GM12875 (cell line): ENCODE measurements around the gene MLIP.
"Not testable (repeated sequence)": the region's sequence is repeated elsewhere in the genome, so short reads cannot be mapped to it uniquely, and the experiment has no call there.

ENCODE experiments used
- H3K4me3 ChIP-seq: one replicate; pipeline ENCODE4 v1.5.1; 2011; ENCODE audit warnings: low read depth, low read length, control low read depth
- CTCF ChIP-seq: IDR thresholded peaks from 2 replicates; pipeline ENCODE4 v1.5.1; 2011; ENCODE audit warnings: low read depth, mild to moderate bottlenecking, control low read depth, inconsistent platforms, low read length, moderate library complexity, borderline replicate concordance; ENCODE audit not compliant: insufficient read depth

Gene MLIP

GRCh38 chr6:54206510-54206909, 95.3 kb downstream of the MLIP start:
- TF ChIP-seq CTCF: no peak
- H3K4me3 ChIP-seq: no peak overlapping the region

DNA sequence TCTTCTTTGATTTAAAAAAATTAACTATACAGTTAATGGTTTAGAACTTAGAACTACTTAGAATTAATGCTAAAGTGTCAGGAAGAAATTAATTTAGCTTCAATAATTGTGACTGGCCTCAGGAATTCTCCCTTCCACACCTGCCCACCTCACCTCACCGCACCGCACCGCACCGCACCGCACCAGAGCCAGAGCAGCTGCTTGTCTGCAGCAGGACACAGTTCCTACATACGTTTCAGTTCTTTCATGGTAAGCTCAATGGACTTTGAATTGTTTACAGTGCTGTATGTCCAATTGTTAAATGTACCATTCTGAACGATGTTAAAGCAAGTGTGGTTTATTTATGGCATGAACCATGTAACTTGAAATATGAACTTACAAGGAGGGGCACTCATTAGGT, 98.7 kb downstream of the MLIP start:
- not testable (repeated sequence) for H3K4me3 ChIP-seq

DNA sequence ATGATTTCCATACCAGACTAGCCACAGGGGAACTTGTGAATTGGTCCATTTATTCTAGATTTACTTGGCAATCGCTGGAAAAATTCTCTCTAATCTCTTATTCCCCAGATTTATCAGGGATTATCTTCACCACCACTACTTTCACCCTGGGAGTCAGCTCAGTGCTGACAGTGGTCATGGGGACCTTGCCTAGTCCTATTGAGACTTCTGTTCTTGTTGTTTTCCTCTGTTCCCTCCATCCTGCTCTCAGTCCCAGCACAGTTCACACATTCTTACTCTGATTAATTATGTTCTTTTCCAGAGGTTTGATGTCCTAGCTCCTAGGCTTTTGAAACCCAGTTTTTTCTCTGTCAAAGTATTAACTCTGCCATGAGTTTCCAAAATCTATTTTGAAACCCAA, 103.0 kb downstream of the MLIP start:
- TF ChIP-seq CTCF: no peak

DNA sequence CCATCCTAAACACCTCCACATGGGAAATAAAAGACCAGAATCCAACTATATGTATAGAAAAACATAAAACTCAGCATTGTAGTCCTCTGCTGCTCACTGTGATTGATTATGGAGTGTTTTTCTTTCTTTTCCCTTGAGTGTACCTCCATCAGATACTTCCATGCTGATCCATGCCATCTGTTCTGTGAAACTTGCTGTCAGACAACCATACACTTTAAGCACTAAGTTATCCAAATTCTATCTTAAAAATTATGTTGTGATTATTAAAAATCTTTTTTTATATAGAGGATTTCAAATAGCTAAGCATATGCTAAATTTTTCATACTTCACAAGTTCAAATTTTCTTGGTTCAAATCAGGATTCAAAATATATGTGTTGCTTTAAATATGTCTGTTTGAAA, 105.1 kb downstream of the MLIP start:
- no peak for TF ChIP-seq CTCF
- no peak overlapping the region for H3K4me3 ChIP-seq

More for the DNA sequence above, 103.0 kb downstream of the MLIP start:
- no peak overlapping the region for H3K4me3 ChIP-seq

- no peak for TF ChIP-seq CTCF
- H3K4me3 ChIP-seq: no peak overlapping the region
Measured at GRCh38 chr6:54217018-54217417, 105.8 kb downstream of the MLIP start.

DNA sequence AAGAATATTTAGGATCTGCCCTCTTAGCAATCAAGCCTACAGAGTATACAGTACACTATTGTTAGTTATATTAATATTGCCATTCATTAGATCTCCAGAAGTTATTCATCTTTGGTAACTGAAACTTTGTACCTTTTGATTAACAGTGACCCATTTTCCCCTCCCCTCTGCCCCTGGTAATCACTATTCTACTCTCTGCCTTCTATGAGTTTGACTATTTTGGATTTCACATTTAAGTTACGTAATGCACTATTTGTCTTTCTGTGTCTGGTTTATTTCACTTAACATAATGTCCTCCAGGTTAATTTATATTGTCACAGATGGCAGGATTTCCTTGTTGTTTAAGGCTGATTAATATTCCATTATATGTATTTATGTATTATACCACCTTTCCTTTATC, 111.0 kb downstream of the MLIP start:
- no peak overlapping the region for H3K4me3 ChIP-seq
- no peak for TF ChIP-seq CTCF

DNA sequence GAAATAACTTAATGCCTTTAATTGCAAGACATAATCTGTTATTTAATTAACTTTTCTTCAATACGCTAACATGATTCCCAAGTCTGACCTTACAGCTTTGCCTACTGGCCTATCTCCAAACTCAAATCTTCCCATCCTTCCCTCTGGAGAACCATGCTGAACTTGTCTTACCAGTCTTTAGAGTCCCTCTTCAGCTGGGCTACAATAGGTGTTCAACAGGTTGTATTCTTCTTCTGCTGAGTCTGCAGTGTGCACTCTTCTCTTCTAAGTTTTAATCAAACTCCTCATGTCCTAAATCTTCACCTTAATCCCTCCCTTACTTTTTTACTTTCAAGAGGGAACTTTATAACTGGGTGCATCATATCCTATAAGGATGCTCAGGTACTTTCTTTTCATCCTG, 121.5 kb downstream of the MLIP start:
- no peak overlapping the region for H3K4me3 ChIP-seq
- no peak for TF ChIP-seq CTCF

DNA sequence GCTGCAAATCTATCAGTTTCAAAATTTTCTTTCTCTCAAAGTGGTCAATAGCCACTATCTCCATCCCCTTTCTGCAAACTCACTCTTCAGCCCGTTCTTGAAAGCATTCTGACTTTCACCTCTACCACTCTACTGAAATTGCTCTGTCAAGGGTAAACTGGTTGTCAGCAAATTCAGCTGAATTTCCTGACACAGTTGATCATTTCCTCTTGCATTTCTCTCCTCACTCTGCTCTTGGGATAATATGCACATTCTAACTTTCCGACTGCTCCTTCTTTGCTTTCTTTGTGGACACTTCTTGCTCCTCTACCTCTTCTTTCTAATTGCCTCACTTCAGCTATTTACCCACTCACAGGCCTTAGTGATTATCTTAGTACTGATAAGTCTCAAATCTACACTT, 123.3 kb downstream of the MLIP start:
- H3K4me3 ChIP-seq: no peak overlapping the region
- TF ChIP-seq CTCF: no peak
